Osteoblast (primary cell): ENCODE measurements around the gene CPEB1. TPM values are rescaled to one million over a fixed set of nuclear protein-coding genes. Genes with fewer than 3 reads are reported as not detected.

ENCODE experiments used
- DNase-seq: peaks from one replicate; pipeline ENCODE4 v3.0.0; 2011; ENCODE audit warnings: low spot score, mixed read lengths; ENCODE audit not compliant: insufficient read length; ENCODE audit errors: missing footprints
- H2AFZ ChIP-seq: 2 replicates; pipeline ENCODE4 v1.6.0; 2011; ENCODE audit warnings: mild to moderate bottlenecking, low read length
- H3K27ac ChIP-seq: 2 replicates; pipeline ENCODE4 v1.5.1; 2011; ENCODE audit warnings: mild to moderate bottlenecking, low read depth, low read length, moderate library complexity
- H3K27me3 ChIP-seq: 2 replicates; pipeline ENCODE4 v1.6.0; 2012; ENCODE audit warnings: mild to moderate bottlenecking, control low read depth, inconsistent platforms, low read length, moderate library complexity; ENCODE audit not compliant: insufficient read depth
- H3K36me3 ChIP-seq: 2 replicates; pipeline ENCODE4 v1.5.1; 2011; ENCODE audit warnings: mild to moderate bottlenecking, low read length, control low read depth, moderate library complexity; ENCODE audit not compliant: insufficient read depth
- H3K4me1 ChIP-seq: 2 replicates; pipeline ENCODE4 v1.5.1; 2011; ENCODE audit warnings: mild to moderate bottlenecking, low read length, control low read depth, moderate library complexity; ENCODE audit not compliant: insufficient read depth
- H3K4me2 ChIP-seq: 2 replicates; pipeline ENCODE4 v1.6.0; 2011; ENCODE audit warnings: mild to moderate bottlenecking, low read length; ENCODE audit not compliant: insufficient read depth
- H3K4me3 ChIP-seq: fragments of 200-600 bp; sonication (generic); 3 replicates; pipeline ENCODE4 v1.5.1; 2012; ENCODE audit warnings: mild to moderate bottlenecking, low read length, inconsistent platforms; ENCODE audit not compliant: insufficient read depth
- H3K79me2 ChIP-seq: 2 replicates; pipeline ENCODE4 v1.6.0; 2012; ENCODE audit warnings: mild to moderate bottlenecking, low read length, control low read depth, inconsistent platforms; ENCODE audit not compliant: insufficient read depth
- H3K9me3 ChIP-seq: 2 replicates; pipeline ENCODE4 v1.5.1; 2011; ENCODE audit warnings: low read depth, low read length, control low read depth
- H4K20me1 ChIP-seq: 2 replicates; pipeline ENCODE4 v1.6.0; 2012; ENCODE audit warnings: mild to moderate bottlenecking, low read length, control low read depth; ENCODE audit not compliant: insufficient read depth
- total RNA-seq: library from RNA; depleted of rRNA; stranded (reverse); fragments of >200 nt; gene quantifications from 2 replicates; pipeline ENCODE4 v1.2.3, GENCODE V29; 2012
- TF ChIP-seq, protein P1 (sequence below): IDR thresholded peaks from 2 replicates; pipeline ENCODE4 v1.5.1; 2011; ENCODE audit warnings: mild to moderate bottlenecking, low read depth, low read length, moderate library complexity; ENCODE audit errors: extremely low read depth

The CPEB1 gene
- total RNA-seq, 1 donor = 36.6 TPM

DNA sequence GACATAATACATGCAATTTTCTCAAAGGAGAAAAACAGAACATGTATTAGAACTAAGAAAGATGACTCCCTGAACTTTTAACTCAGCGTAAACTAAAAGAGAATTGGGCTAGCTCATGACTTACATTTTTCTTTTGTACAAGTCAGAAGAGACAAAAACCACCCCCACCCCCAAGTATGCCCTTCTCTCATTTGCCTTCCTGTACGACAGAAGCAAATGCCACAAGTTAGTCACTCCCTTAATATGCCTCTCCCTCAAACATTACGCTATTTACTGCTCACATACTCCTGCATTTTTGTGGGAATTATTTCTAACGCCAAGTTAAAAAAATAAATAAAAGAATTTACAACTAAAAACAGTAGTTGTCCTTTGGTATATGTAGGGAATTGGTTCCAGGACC, 22.0 kb downstream of the CPEB1 start:
- no peaks in the 10 kb centered on the region for H3K36me3 ChIP-seq
- TF ChIP-seq, protein P1, sequence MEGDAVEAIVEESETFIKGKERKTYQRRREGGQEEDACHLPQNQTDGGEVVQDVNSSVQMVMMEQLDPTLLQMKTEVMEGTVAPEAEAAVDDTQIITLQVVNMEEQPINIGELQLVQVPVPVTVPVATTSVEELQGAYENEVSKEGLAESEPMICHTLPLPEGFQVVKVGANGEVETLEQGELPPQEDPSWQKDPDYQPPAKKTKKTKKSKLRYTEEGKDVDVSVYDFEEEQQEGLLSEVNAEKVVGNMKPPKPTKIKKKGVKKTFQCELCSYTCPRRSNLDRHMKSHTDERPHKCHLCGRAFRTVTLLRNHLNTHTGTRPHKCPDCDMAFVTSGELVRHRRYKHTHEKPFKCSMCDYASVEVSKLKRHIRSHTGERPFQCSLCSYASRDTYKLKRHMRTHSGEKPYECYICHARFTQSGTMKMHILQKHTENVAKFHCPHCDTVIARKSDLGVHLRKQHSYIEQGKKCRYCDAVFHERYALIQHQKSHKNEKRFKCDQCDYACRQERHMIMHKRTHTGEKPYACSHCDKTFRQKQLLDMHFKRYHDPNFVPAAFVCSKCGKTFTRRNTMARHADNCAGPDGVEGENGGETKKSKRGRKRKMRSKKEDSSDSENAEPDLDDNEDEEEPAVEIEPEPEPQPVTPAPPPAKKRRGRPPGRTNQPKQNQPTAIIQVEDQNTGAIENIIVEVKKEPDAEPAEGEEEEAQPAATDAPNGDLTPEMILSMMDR = no peak
- H3K9me3 ChIP-seq = no peaks in the 10 kb centered on the region
- no peak overlapping the region for H3K4me2 ChIP-seq
- H3K79me2 ChIP-seq = no peaks in the 10 kb centered on the region
- no peaks in the 10 kb centered on the region for H4K20me1 ChIP-seq
- no peak overlapping the region for H3K27ac ChIP-seq
- H3K4me3 ChIP-seq = no peak overlapping the region
- no peak for DNase-seq
- H3K27me3 ChIP-seq = no peaks in the 10 kb centered on the region
- H2AFZ ChIP-seq = no peak overlapping the region
- no peaks in the 10 kb centered on the region for H3K4me1 ChIP-seq

DNA sequence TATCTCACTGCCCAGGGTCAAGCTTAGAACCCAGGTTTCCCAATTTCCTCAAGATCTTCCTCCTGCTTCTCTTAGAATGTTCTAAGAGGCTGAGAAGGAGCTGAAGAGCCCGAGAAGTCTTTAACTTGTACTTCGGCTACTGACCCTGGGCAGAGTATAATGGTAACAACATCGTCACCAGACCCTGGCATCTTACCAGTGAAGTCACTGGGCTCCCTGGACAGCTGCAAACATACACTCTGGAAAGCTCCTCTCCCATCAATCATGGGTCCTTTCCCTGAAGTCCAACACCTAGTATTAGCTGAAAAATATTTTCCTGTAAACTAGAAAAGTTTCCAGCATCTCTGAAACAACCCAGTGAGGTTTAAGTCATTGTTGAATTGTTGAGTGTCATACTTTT, 22.7 kb downstream of the CPEB1 start:
- no peaks in the 10 kb centered on the region for H3K4me1 ChIP-seq
- no peak overlapping the region for H3K27ac ChIP-seq
- no peak for DNase-seq

GRCh38 chr15:82624008-82624407, 23.2 kb downstream of the CPEB1 start:
- H3K4me2 ChIP-seq = no peak overlapping the region
- H3K9me3 ChIP-seq = no peaks in the 10 kb centered on the region
- H3K4me3 ChIP-seq = no peak overlapping the region
- TF ChIP-seq, protein P1 = no peak
- H3K27me3 ChIP-seq = no peaks in the 10 kb centered on the region
- H4K20me1 ChIP-seq = no peaks in the 10 kb centered on the region
- H3K79me2 ChIP-seq = no peaks in the 10 kb centered on the region
- H3K36me3 ChIP-seq = no peaks in the 10 kb centered on the region
- H3K4me1 ChIP-seq = no peaks in the 10 kb centered on the region
- H2AFZ ChIP-seq = no peak overlapping the region
- peak; percentile 64 for DNase-seq
- no peak overlapping the region for H3K27ac ChIP-seq

More for the DNA sequence above, 22.7 kb downstream of the CPEB1 start:
- no peak overlapping the region for H2AFZ ChIP-seq
- TF ChIP-seq, protein P1 = no peak
- H3K79me2 ChIP-seq = no peaks in the 10 kb centered on the region
- H4K20me1 ChIP-seq = no peaks in the 10 kb centered on the region
- H3K4me2 ChIP-seq = no peak overlapping the region
- H3K27me3 ChIP-seq = no peaks in the 10 kb centered on the region
- no peaks in the 10 kb centered on the region for H3K9me3 ChIP-seq
- H3K36me3 ChIP-seq = no peaks in the 10 kb centered on the region
- H3K4me3 ChIP-seq = no peak overlapping the region

DNA sequence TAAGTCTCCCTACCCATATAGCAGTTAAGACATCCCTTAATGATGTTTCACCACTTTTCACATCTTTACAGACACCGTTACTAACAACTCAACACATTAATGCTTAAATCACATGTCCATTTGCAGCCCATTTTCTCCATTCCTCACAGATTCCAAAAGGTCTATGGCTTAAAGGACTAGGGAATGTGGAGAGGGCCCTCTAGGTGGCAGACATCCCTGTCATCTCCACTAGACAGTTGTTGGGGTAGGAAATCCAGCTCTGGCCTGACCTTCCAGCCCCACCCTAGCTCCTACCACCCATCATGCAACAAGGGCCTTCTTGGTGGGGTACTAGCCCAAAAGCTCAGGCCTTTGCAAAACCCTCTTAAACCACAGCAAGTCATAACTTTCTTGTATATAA, 25.2 kb downstream of the CPEB1 start:
- TF ChIP-seq, protein P1 = peak; percentile 27
- no peak overlapping the region for H3K4me2 ChIP-seq
- no peaks in the 10 kb centered on the region for H3K27me3 ChIP-seq
- no peaks in the 10 kb centered on the region for H3K4me1 ChIP-seq
- no peak overlapping the region for H3K4me3 ChIP-seq
- no peaks in the 10 kb centered on the region for H3K9me3 ChIP-seq
- no peak overlapping the region for H2AFZ ChIP-seq
- no peaks in the 10 kb centered on the region for H4K20me1 ChIP-seq
- H3K27ac ChIP-seq = no peak overlapping the region
- H3K79me2 ChIP-seq = no peaks in the 10 kb centered on the region
- no peaks in the 10 kb centered on the region for H3K36me3 ChIP-seq
- DNase-seq = no peak
